M059J (cell line): ENCODE measurements around the gene DENND1A. TPM values are rescaled to one million over a fixed set of nuclear protein-coding genes. Genes with fewer than 3 reads are reported as not detected.

Experiments used
- DNase-seq: peaks from one replicate; pipeline ENCODE4 v3.0.0-alpha.2; 2012; ENCODE audit warnings: low read depth
- total RNA-seq: library from RNA; depleted of rRNA; stranded (reverse); fragments of >200 nt; shearing (Covaris generic); gene quantifications from 2 replicates; pipeline ENCODE4 v1.2.3, GENCODE V29; 2014

DENND1A gene
- total RNA-seq, 1 experiment from 2014 or later: 15.7 TPM

DNA sequence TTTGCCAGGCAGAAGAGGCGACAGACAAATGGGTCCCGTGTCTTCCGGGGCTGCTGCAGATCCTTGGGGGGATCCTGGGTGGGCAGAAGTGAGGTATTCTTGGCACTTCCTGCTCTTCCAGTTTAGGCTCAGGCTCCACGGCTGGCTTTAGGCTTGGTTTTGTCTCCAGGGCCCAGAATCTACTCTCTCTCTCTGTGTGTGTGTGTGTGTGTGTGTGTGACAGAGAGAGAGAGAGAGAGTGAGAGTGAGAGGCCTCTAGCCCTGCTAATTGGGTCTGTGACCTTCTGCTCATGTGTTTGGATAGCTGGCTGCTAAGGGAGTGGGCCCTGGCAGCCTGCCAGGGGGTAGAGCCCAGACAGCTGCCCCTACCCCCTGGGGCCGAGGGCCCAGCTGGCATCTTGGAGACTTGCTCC lies 534.6 kb downstream of the DENND1A start:
- no peak for DNase-seq

DNA sequence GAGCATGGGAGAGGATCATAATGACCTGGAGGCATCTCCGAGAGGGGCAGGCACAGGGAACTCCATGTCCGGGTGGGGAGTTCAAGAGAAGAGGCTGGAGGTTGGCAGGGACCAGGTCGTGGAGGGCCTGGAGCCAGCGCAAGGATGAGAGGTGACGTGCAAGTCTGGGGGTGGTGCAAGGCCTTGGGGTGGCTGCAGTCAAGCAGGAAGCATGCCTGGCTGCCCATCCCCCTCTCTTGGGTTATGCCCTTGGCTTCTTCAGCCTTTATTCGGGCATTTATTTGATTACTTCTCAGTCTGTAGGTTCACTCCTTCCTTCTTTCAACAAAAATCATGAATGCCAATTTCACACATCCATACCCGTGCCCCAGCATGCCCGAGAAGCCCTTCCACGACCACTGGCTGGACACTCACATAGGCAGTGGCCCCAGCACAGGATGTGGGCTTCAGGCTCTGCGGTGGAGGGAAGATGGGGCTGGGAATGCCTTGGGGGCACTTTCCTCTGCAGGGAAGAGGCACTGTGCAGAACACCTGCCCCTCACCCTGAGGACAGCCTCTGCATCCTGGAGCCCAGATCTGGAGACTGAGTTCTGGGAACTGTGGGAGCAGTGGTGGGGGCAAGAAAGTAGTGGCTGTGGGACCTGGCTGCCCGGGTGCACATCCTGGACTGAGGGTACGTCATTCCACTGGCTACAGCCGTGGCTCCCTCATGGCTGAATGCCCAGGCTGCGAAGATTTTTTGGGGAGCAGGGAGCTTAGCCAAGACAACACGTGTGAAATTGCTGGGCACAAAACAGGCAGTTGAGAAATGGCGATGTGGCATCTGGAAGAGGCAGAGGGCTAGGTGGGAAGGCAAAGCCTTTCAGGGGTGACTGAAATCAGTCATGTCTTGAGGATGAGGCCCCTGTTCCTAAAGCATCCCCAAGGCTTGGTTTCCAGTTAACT lies 535.4 kb downstream of the DENND1A start:
- DNase-seq: no peak

DNA sequence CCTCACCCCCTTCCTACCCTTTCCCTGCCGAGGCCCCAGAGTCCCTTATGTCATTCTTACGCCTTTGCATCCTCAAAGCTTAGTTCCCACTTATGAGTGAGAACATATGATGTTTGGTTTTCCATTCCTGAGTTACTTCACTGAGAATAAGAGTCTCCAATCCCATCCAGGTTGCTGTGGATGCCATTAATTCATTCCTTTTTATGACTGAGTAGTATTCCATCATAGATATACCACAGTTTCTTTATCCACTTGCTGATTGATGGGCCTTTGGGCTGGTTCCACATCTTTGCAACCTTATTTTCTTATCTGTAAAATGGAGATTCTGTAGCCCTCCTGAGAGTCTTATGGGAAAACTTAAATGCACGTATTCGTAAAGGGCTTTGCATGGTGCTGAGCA lies 537.1 kb downstream of the DENND1A start:
- no peak for DNase-seq

DNA sequence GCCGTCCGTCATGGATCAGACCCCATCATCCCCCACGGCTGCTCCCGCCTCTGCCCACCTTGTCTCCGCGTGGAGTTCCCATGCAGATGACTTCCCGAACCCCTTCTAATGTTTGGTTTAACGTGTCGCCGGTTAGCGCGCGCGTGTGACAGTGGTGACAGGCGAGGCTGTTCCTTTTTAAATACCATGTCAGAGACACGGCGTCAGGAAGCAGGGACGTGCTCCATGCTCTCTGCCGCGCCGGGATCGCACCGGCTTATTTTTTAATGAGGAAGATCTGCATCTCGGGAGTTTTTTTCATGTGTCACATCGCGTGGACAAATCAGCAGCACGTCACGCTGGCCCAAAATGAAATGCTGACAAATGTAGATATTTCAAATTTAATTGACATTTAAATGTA lies 538.0 kb downstream of the DENND1A start:
- DNase-seq: no peak

DNA sequence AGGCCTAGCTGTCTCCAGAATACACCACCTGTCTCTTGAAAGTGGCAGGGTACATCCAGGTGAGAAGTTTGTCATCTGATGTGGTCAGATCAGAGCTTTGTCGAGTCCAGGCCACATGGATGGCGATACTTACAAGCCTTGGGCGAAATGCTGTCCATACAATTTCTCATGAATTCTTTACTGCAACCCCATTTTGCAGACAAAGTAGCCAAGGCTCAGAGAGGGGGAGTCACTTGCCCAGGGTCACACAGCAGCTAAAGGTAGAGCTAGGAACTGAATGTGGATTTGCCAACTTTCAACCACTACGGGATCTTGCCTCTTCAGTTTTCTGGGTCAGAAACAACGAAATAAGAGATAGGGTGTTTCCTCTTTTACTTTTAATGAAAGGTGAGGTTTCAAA lies 538.7 kb downstream of the DENND1A start:
- DNase-seq: no peak

DNA sequence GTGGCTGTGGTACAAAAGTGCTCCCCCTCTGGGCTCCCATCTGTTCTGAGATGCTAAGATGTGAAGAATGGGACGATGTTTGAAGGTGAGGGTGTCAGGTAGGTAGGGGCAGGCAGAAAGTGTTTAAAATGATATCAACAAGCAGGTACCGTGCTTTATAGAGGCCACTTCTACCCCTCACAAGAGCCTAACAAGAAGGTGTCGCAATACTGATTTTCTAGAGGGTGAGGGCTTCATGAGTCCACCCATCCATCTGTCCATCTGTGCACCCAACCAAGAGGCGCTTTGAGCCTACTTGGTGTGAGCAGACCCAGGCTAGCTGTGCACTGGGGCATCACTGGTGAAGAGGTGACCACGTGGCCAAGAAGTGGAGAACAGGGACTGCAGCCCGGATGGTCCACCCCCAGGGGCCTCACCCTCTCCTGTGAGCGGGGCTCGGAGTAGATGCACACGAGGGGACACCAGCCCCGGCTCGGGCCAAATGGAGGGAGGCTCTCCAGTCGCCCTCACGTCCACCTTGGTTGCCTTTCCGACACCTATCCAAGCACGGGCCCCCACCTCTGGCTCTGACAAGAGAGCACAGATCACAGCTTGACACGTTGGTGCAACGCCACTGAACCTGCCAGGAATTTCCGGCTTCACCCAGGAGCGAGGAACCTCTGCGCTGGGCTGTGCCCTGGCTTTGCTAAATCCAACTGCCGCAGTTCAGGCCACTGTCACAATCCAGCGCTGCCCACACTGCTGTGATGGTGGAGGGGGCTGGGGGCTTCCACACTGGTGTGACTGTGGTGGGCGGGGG lies 539.4 kb downstream of the DENND1A start:
- DNase-seq: no peak

DNA sequence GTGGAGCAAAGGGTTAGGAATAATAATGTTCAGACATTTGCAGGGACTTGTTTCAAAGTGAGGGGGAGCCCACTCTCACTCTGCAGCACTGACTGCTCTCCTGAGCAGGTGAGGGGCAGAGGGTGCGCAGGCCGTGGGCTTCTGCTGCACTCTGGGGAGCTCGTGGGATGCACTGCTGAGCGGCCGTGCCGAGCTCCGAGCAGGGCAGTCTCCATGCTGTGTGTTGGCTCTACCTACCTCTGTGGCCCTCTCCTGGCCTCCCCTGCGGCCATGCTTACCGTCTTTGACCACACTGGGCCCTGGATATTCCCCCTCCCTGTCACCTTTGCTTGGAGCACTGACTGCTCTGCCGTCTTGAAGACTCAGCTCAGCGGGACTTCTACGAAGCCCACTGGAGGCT lies 540.2 kb downstream of the DENND1A start:
- DNase-seq: no peak

DNA sequence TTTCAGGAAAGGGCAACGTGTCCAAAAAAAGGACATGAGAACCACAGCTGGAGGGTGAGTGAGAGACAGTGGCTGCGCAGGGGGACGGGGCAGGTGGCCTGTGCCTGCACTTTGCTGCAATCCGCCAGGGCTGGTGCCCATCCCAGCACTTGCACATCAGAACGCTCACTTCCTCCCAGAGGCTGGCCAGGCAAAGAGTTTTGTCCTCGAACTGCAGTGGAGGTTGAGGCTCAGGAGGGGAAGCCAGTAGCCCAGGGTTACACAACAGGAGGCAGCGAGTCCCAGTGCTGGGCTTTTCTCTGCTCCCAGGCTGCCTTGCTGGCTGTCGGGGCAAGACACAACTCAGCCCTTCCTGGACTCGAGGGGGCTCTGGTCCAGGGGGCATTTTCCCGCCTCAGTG lies 540.9 kb downstream of the DENND1A start:
- DNase-seq: no peak

DNA sequence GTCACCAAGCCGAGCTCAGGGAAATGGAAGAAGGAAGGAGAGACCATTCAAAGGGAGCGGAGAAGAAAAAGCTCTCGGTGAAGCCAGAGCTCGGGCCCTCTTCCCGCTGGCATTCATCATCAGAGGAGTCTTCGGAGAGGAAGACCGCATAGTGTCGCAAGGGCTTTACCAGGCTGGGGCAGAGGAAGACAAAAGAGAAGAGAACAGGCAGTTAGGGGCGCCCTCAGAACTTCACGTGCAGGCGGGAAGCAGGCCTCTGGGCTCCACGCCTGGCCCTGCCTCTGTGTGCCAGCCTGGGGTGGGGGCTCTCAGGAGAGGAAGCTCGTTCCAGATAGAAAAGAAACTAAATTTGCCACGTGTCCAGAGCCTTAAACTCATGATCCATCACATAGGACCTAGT lies 542.2 kb downstream of the DENND1A start:
- DNase-seq: no peak

DNA sequence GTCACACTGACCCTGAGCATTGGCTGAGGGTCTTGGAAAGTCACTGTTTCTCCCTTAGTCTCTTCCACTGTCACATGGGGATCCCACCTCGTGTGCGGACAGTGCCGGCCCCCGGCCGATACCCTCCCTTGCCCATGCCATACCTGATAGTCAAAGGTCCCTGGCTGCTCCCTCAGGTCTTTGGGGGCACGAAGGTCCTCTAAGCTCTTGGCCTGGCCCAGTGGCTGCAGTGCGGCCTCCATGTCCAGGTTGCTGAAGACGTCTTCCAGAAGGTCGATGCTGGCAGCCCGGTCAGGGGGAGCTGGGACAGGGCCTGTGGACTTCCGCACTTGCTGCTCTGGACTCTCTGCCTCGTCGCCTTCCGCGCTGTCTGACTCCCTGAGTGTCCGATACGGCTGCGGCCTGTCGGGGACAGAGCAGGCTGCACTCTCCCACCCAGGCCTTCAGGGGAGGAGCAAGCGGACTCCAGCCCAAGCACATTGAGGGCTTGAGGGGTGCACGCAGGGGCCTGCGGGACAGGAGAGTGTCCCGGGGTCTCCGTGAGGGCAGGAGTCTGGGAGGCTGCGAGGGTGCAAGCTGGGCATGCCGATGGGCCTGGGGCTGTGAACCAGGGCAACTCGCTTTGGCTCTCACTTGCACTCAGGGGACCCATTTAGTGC lies 546.3 kb downstream of the DENND1A start:
- no peak for DNase-seq

DNA sequence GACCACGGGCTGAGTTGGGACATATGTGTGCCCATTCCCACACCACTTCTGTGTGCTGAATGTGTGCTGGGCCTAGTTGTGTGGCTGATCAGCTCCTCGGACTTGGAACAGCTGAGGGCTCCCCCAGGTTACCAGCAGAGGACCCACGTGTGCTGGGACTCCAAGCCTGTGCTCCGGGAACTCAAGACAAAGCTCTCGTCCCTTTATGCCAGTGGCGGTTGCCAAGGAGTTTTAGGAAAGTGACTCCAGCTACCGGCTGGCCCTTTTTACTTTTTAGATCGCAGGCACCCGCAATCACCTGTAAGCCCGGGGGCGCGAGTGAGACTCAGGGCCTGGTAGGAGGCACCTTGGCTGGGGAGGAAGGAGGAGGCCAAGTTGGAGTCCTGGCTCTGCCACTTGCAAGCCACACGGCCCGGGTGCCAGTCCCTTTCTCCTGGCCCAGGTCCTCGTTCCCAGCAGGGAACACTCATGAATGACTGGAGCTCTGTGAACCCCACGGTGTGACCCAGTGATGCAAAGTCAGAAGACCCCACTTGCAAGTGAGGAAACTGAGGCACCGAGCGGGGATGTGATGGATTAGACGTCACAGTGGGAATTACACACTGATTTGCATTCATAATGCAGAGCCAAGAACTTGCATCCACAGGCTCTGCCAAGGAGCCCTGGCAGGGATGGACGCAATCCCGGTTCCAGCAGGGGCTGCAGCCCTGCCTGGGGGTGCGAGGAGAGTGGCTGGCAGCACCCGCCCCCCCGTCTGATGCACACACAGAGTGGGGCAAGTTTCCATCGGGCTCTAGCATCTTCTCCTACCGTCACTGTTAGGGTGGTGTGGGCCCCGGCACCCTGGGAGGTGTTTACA lies 547.0 kb downstream of the DENND1A start:
- no peak for DNase-seq

DNA sequence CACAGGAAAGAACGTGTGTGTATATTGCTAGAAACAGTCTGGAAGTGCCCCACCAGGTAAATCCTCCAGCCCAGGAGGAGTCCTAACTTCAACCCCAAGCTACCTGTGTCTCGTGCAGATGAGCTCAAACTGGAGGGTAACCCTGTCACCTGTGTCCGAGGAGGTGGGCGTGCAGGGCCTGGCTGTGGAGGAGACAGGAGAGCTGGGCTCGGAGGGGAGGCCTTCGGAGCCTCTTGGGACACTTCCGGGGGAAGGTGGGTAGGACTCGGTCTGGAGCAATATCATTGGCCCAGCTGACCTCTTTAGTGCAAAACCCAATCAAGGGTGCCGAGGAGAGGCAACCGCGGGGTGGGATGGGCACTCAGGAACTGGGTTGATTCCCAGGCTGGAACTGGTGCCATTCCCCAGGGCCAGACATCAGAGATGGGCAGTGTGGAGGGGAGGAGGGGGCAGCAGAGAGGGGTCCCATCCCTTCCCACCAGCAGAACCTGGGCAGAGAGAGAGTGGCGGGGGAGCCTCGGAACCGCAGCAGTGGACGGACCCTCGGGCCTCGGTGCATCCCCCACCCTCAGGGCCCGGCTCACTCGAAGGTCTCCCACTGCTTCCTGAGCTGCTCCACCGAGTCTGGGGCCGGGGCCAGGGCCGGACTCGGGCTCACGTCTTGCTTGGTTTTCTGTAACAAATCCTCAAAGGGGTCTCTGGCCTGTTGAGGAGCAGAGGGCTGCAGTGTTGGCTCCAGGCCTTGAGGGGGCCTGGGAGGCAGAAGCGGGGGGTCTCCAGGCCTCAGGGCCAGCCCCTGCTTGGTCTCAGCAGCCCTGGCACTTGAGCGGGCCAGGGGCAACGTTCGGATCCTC lies 548.8 kb downstream of the DENND1A start:
- DNase-seq: no peak

DNA sequence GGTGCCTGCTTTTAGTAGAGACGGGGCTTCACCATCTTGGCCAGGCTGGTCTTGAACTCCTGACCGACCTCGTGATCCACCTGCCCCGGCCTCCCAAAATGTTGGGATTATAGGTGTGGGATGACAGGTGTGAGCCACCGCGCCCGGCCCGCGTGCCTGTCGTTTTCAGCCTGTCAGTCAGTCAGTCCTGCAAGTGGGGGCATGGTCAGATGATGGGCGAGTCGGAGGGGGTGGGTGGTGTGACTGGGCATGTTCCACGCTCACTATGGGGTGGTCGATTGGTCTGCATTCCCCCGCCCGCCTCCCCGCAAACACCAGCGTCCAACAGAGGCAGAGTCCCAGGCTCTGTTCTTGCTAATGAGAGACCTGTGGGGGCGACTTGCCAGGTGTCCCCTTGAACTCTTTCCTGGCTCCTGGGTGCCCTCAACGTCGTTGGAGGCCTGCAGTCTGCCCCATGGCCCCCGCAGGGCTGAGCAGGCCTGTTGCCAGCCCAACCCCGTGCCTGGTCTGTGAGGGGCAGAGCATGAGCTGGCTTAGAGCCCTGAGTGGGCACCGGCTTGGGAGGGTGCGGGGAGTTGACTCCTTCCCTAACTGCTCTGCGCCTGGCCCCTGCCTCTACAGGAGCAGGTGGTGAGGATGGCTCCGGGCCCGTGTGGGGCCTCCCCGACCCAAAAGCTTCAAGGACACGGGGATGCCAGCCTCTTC lies 550.8 kb downstream of the DENND1A start:
- no peak for DNase-seq

DNA sequence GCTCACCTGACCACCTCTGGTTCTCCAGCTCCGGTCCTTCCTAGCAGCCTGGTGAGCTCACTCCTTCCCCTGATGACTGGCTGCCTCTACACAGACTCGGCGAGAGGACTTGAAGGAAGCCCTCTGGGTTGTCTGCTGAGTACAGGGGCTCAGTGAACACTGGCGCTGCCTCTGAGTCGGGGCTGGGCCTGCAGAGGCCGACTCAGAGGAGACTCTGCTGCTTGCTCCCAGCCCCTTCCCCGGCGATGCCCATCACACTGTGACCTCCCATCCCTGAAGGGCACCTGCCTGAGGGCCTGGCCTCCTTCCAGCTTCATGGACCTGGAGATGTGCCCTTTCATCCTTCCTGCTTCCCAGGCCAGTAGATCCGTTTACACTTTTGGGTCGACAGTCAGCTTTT lies 551.9 kb downstream of the DENND1A start:
- no peak for DNase-seq

DNA sequence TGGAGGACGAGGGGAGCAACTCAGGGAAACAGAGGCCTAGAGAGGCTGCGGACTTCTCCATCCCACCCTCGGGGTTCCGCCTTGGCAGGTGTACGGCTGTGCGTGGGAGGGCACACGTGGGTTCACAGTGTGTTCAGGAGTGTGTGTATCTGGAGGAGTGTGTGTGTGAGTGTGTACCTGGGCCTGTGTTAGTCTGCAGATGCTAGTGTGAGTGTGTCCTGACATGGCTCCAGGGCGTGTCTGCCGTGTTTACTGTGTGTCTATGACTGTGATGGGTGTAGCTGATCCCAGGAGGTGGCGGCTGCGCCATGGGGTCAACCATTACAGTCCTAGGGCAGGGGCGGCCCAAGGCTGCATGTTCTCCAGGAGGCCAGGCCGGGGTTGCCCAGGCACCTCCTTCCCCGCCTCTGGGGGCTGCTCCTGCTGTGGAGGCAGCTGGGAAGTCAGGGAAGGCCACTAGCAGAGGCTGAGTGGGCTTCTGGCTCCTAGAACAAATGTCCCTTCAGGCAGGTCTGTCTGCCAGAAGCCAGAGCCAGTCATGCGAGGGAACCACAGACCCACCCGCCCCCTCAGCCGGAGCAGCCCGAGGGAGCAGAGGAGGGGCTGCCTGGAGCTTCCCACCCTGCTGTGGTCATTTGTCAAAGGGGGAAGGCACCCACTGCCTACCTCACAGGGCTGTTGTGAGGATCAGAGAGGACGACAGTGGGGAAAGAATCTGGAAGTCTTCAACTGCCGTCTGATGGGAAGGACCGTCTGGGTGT lies 552.5 kb downstream of the DENND1A start:
- DNase-seq: no peak

DNA sequence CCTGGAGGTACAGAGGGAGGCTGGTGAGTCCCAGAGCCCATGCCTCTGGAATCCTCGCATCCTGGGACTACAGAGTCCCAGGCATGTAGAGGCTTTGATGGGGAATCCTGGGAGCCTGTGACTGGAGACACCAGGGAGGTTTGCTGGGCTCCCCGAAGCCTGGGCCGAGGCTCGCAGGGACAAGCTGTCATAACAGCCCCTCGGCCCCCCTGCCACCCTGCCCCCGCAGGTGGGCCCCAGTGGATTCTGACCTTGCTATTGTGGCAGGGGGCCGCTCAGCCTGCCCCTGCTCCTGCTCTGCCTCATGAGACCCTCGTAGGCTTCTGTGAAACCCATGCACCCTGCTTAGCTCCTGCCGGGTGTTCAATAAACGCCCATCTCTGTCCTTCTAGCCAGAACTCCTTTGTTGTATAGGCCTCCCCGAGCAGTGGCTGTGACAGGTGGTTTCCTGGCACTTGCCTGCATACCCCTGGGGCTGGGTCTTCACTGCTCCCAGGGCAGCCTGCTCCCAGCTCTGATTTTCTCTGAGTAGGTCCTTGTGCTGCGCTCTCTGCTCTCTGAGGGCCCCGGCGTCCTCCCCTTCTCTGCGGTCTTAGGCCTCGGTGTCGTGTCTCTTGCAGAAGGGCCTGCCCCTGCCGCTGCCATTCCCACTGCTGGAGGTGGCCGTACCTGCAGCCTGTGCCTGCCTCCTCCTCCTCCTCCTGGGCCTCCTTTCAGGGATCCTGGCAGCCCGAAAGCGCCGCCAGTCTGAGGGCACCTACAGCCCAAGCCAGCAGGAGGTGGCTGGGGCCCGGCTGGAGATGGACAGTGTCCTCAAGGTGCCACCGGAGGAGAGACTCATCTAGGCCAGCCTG lies 553.5 kb downstream of the DENND1A start:
- DNase-seq: no peak

DNA sequence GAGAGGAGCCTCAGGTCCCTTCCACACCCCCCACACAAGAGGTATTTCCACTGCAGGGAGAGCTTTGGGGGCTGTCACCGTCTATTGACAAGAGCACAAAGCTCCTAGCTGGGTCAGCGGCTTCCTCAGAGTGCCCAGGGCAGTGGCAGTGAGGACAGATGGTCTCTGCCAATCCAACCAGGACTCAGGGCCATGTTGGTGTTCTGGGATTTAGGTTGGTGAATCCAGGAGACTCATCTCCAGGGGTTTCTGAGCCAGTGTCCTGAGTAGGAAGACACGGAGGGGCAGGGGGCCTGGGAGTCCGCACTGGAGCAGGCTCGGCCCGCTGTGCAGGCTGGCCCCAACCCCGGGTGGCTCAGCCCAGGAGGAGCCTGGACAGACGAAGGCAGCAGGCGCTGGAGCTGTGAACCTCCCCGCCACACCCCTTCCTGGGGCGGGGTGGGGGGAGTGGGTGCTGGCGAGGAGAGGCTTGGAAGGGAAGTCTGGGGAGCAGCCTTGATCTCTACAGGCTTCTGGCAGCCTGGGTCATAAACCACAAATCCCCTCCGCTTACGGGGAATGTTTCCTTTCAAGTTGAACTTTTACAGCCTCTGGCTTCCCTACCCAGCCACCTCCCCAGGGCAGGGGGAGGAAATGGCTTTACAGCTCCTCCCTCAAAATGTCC lies 554.3 kb downstream of the DENND1A start:
- DNase-seq: peak; percentile 63

DNA sequence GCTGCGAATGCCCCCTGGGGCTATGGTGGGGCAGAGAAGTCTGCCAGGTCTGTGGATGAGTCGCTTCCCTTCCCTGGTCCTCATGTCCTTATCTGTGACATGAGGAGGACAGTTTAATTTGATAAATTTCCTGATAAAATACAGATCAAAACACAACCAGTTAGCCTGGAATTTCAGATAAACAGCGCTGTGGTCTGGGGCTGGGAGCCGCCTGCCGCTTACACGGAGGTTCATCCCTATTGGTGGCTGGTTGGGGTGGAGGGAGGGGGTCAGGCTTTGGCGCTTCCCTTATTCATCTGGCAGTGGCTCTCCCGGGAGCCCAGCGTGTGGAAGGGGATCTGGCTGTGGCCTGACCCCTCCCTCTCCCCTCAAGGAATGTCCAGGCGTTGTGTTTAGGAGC lies 556.0 kb downstream of the DENND1A start:
- DNase-seq: no peak
